COLO829 (cell line): ENCODE results near the gene MAPT.
A peak's percentile ranks its signal among the peaks of the same experiment; 100 is the strongest.

Experiments
- DNase-seq: peaks from one replicate; pipeline ENCODE4 v3.0.0; 2012; ENCODE audit warnings: low spot score

Gene MAPT

GRCh38 chr17:45894022-45894784 is at the start of gene MAPT:
TSS of gene MAPT (plus strand) at chr17:45894554. CDS start at chr17:45962338, 67,784 bp downstream.
- DNase-seq = peak; percentile 90

- no peak for DNase-seq
These were observed 49.5 kb upstream of the MAPT start, which contains the start of gene SPPL2C for GRCh38 chr17:45844695-45845375. TSS of gene SPPL2C (plus strand) at chr17:45844881. CDS start at chr17:45844907, 26 bp downstream.

GRCh38 chr17:45845376-45846185 is 48.8 kb upstream of the MAPT start:
- DNase-seq = no peak

- DNase-seq = no peak
These were observed 48.1 kb upstream of the MAPT start for GRCh38 chr17:45846223-45846622.

GRCh38 chr17:45846646-45847045 is 47.7 kb upstream of the MAPT start:
- DNase-seq = no peak

- no peak for DNase-seq
These were observed 47.3 kb upstream of the MAPT start for GRCh38 chr17:45847101-45847500.

- DNase-seq = no peak
These were observed 46.6 kb upstream of the MAPT start for GRCh38 chr17:45847747-45848146.

- no peak for DNase-seq
These were observed 45.9 kb upstream of the MAPT start for GRCh38 chr17:45848405-45848804.

- DNase-seq = no peak
These were observed 45.4 kb upstream of the MAPT start for GRCh38 chr17:45848868-45849535.

- DNase-seq = no peak
These were observed 44.8 kb upstream of the MAPT start for GRCh38 chr17:45849536-45849990.

GRCh38 chr17:45850011-45850410 is 44.3 kb upstream of the MAPT start:
- DNase-seq = no peak

- DNase-seq = no peak
These were observed 43.9 kb upstream of the MAPT start for GRCh38 chr17:45850468-45850867.

- DNase-seq = no peak
These were observed 43.3 kb upstream of the MAPT start for GRCh38 chr17:45851022-45851421.

- DNase-seq = no peak
These were observed 42.9 kb upstream of the MAPT start for GRCh38 chr17:45851464-45851863.

- no peak for DNase-seq
These were observed 42.5 kb upstream of the MAPT start for GRCh38 chr17:45851873-45852272.

- peak; percentile 40 for DNase-seq
These were observed 41.6 kb upstream of the MAPT start for GRCh38 chr17:45852535-45853297.

GRCh38 chr17:45854209-45854608 is 40.1 kb upstream of the MAPT start:
- DNase-seq = no peak

- DNase-seq = no peak
These were observed 38.5 kb upstream of the MAPT start for GRCh38 chr17:45855691-45856336.

GRCh38 chr17:45857977-45858708 is 36.2 kb upstream of the MAPT start:
- DNase-seq = no peak

GRCh38 chr17:45861165-45861564 is 33.2 kb upstream of the MAPT start:
- DNase-seq = no peak
